Amygdala (tissue), 56 donors: ENCODE data around the gene HSPBP1.
"Not testable (repeated sequence)": the region's sequence is repeated elsewhere in the genome, so short reads cannot be mapped to it uniquely, and the experiment has no call there.

ENCODE experiments used
- DNase-seq, 56 donors: peaks; one replicate each; lab custom pipeline; 2025; lab: John Stamatoyannopoulos, UW

The HSPBP1 gene

GRCh38 chr19:55241935-55242464 is 37.9 kb downstream of the HSPBP1 start:
- no peak for DNase-seq

GRCh38 chr19:55241143-55241934 is 38.6 kb downstream of the HSPBP1 start:
- no peak for DNase-seq

GRCh38 chr19:55240713-55241020 is 39.2 kb downstream of the HSPBP1 start:
- DNase-seq: peak in 6 of 56 donors; percentile 22 to 40 (median 29)

- no peak for DNase-seq
Observed at GRCh38 chr19:55239004-55239403, 40.9 kb downstream of the HSPBP1 start.

GRCh38 chr19:55238030-55238429 is 41.9 kb downstream of the HSPBP1 start:
- no peak for DNase-seq

GRCh38 chr19:55232986-55233385 is 46.9 kb downstream of the HSPBP1 start:
- DNase-seq: no peak

GRCh38 chr19:55232286-55232602 is 47.7 kb downstream of the HSPBP1 start:
- DNase-seq: no peak

- DNase-seq: no peak
Observed at GRCh38 chr19:55231391-55232285, 48.3 kb downstream of the HSPBP1 start.

- no peak for DNase-seq
Observed at GRCh38 chr19:55230780-55231179, 49.1 kb downstream of the HSPBP1 start.

- DNase-seq: no peak
Observed at GRCh38 chr19:55230329-55230728, 49.6 kb downstream of the HSPBP1 start.

GRCh38 chr19:55229789-55230182 is 50.1 kb downstream of the HSPBP1 start:
- no peak for DNase-seq

- no peak for DNase-seq
Observed at GRCh38 chr19:55229145-55229788, 50.6 kb downstream of the HSPBP1 start.

GRCh38 chr19:55228403-55229031 is 51.4 kb downstream of the HSPBP1 start, which contains the start of gene TMEM86B:
Gene TMEM86B, minus strand, starts transcription at chr19:55228763. Its CDS starts 22 bp downstream, at chr19:55228741.
- DNase-seq: no peak

GRCh38 chr19:55228015-55228391 is 51.9 kb downstream of the HSPBP1 start:
- DNase-seq: no peak

GRCh38 chr19:55227241-55228014 is 52.5 kb downstream of the HSPBP1 start:
- no peak for DNase-seq

GRCh38 chr19:55226788-55227187 is 53.1 kb downstream of the HSPBP1 start:
- no peak for DNase-seq

- DNase-seq: no peak
Observed at GRCh38 chr19:55226273-55226672, 53.6 kb downstream of the HSPBP1 start.

GRCh38 chr19:55225415-55225958 is 54.4 kb downstream of the HSPBP1 start:
- DNase-seq: no peak

- DNase-seq: not testable (repeated sequence)
Observed at GRCh38 chr19:55224679-55225414, 55.1 kb downstream of the HSPBP1 start.
